ENCODE measurements around the gene SORCS2. TPM values are rescaled to one million over a fixed set of nuclear protein-coding genes. Genes with fewer than 3 reads are reported as not detected.
A peak's percentile ranks its signal among the peaks of the same experiment; 100 is the strongest.

The SORCS2 gene
- total and polyA plus RNA-seq, 8 donors: 4.6 to 9.7 (median 7.2) TPM

DNA sequence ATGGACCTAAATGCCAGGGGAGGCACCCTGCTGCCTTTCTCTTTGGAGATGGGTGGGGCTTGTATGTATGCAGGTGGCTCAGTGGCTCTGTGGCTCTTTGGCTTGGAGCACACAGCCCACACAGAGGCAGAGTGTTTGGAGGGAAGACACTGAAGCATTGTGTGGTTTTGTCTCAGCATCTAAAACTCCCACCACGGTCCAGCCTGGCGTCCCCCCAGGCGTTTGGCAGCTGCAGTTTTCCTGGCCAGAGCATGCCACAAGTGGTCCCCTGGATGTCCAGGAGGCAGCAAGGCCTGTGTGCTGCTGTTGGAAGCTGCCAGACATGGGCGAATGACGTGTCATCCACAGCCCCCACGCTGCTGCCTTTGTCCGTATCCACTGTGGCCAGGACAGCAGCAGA lies 274.6 kb downstream of the SORCS2 start:
- H3K27me3 ChIP-seq: peaks cover 0 to 10% of the 10 kb centered on the region in 2 donors
- DNase-seq: no peak
- no peaks in the 10 kb centered on the region for H3K9me3 ChIP-seq
- intact Hi-C loops (cut with DNase I): no loop called here
- no peak overlapping the region for H3K27ac ChIP-seq
- no peaks in the 10 kb centered on the region for H3K4me1 ChIP-seq
- H3K36me3 ChIP-seq: no peaks in the 10 kb centered on the region
- H3K4me3 ChIP-seq: no peak overlapping the region
- ATAC-seq: no peak
- no peak for TF ChIP-seq CTCF (IDR thresholded peaks at IDR 0.05)

DNA sequence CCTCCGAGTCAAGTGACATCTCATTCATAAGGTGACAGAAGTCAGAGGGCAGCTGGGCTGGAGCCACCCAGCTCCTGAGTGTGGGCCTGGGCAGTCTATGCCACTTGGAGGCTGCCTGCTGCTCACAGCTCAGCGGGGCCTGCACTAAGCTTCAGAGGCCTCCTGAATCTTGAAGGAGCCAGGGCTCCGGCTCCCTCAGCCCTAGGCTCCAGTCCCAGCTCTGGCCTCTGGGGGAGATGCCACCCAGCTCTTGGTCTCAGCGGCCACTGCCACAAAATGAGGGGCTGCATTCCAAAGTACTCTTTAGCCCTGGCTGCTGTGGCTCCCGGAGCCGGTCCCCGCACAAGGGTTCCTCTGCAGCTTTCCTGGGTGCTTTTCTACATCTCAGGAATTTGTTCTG lies 275.1 kb downstream of the SORCS2 start:
- Histone ChIP-seq H3K9me3 (no peaks in the 10 kb centered on the region), H3K27ac (no peak overlapping the region), H3K4me1 (no peaks in the 10 kb centered on the region), H3K27me3 (peaks cover 0 to 13% of the 10 kb centered on the region in 2 donors), H3K4me3 (no peak overlapping the region), H3K36me3 (no peaks in the 10 kb centered on the region)
- peak in 1 of 4 donors; percentile 47 for DNase-seq
- no peak for ATAC-seq
- intact Hi-C loops (cut with DNase I): no loop called here
- no peak for TF ChIP-seq CTCF (IDR thresholded peaks at IDR 0.05)

DNA sequence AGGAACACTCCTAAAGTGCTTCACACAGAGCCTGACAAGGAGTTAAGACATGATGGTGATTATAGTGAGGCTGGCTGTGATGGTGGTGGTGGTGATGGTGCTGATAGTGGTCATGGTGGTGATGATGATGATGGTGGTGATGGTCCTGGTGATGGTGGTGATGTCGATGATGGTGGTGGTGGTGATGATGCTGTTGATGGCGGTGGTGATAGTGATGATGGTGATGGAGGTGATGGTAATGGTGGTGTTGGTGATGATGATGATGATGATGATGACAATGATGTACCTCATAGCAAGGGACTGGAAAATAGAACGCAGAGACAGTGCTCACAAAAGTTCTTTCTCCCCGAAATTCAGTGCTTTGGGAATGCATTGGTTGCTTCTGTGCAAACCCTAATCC lies 276.7 kb downstream of the SORCS2 start:
- ATAC-seq: no peak
- Histone ChIP-seq H3K27ac (no peak overlapping the region), H3K36me3 (no peaks in the 10 kb centered on the region), H3K4me3 (no peak overlapping the region), H3K27me3 (peaks cover 0 to 24% of the 10 kb centered on the region in 2 donors), H3K4me1 (no peaks in the 10 kb centered on the region), H3K9me3 (no peaks in the 10 kb centered on the region)
- intact Hi-C loops (cut with DNase I): no loop called here
- DNase-seq: no peak
- no peak for TF ChIP-seq CTCF (IDR thresholded peaks at IDR 0.05)

DNA sequence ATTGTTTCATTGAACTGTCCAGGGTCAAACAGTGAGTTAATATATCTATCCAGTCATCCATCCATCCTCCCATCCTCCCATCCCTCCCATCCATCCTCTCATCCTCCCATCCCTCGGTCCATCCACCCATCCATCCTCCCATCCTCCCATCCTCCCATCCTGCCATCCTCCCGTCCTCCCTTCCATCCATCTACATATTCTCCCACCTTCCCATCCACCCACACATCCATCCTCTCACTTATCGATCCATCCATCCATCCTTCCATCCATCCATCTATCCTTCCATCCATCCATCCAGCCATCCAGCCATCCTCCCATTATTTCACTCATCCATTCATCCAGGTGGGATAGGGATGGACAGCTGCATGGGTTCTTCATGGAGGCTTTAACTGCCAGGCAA lies 277.8 kb downstream of the SORCS2 start:
- intact Hi-C loops (cut with DNase I): no loop called here
- TF ChIP-seq CTCF (IDR thresholded peaks at IDR 0.05): no peak

DNA sequence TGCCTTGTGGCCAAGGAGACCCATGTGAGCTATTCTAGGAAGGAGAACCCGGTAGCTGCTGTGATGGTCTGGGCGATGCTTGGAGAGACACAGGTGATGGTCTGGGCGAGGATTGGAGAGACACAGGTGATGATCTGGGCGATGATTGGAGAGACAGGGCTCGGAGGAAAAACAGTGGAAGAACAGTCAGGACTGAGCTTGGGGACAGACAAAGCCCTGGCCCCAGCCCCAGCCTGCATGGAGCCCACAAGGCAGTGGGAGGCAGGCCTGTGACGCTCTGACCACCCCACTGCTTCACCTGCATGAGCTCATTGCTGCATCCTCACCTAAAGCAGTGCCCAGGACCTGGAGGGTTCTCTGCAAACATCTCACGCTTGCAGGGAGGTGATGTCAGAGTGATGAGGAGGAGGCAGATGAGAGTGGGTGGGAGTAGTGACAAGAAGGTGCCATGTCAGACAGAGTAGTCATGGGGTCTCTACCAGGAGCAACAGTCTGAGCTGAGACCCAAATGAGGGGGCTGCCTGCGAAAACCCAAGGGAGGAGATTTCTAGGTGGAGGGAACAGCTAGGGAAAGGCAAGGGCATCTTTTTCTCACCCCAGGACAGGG lies 278.3 kb downstream of the SORCS2 start:
- DNase-seq (peak in 1 of 4 donors; percentile 68), ATAC-seq (no peak)
- Histone ChIP-seq H3K36me3 (no peaks in the 10 kb centered on the region), H3K9me3 (no peaks in the 10 kb centered on the region), H3K4me3 (no peak overlapping the region), H3K27ac (no peak overlapping the region), H3K27me3 (peaks cover 0 to 24% of the 10 kb centered on the region in 2 donors), H3K4me1 (no peaks in the 10 kb centered on the region)
- no peak for TF ChIP-seq CTCF (IDR thresholded peaks at IDR 0.05)
- intact Hi-C loops (cut with DNase I): no loop called here

More for the DNA sequence above, 277.8 kb downstream of the SORCS2 start:
- ATAC-seq (no peak), DNase-seq (no peak)
- peaks cover 0 to 24% of the 10 kb centered on the region in 2 donors for H3K27me3 ChIP-seq
- H3K9me3 ChIP-seq: no peaks in the 10 kb centered on the region
- no peak overlapping the region for H3K27ac ChIP-seq
- H3K36me3 ChIP-seq: no peaks in the 10 kb centered on the region
- H3K4me3 ChIP-seq: no peak overlapping the region
- H3K4me1 ChIP-seq: no peaks in the 10 kb centered on the region

Measured in left lung (tissue), 10 donors.